ENCODE measurements around the gene NR3C2.

GRCh38 chr4:148196164-148196563 lies 246.1 kb downstream of the NR3C2 start:
- no peak for TF ChIP-seq CTCF (IDR thresholded peaks at IDR 0.05)
- no peak for TF ChIP-seq POLR2A (IDR thresholded peaks at IDR 0.05)
